GM20000 (cell line): Measurements from ENCODE around the gene NCK2.

Source experiments
- DNase-seq: peaks from one replicate; pipeline ENCODE4 v3.0.0; 2012; ENCODE audit warnings: low spot score
- CTCF ChIP-seq: IDR thresholded peaks from 2 replicates; pipeline ENCODE4 v1.5.1; 2012; ENCODE audit warnings: mild to moderate bottlenecking, control low read depth; ENCODE audit errors: extremely low read depth, missing control alignments

Gene NCK2

DNA sequence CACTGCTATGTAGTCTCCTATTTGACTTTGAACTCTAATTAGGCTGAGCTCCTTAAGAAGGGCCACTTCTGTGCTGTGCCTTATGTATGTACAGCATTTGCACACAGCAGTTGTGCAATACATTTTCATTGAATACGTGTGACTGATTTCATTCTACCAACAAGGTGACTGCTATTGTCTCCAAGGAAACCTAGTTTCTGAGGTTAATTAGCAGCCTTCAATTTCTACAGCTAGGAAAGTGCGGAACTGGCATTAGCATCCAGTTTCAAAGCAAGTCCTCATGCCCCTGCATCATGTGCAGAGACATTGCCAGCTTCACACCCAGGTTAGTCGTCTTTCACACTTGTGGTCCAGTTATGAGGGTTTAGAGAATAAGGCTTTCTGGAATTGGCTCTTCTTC is 58.6 kb downstream of the NCK2 start:
- DNase-seq: no peak
- TF ChIP-seq CTCF: no peak

DNA sequence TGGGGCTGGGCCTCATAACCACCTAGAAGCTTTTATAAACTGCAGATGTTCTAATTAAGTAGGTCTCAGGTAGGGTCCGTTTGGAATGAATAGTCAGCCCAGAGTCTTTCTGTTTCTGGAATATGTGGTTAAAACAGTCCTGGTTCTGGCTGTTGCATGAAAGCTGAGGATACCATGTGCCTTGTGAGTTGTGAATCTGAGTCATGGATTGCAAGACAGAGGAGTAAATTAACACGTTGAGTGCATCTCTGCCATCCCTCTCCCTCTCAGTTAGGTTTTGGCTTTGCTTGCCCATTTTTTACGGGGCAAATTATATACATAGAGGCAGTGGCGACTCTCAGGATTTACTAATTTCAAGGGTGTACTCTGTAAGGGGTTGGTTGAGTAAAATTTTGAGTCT is 59.1 kb downstream of the NCK2 start:
- DNase-seq: no peak
- no peak for TF ChIP-seq CTCF

DNA sequence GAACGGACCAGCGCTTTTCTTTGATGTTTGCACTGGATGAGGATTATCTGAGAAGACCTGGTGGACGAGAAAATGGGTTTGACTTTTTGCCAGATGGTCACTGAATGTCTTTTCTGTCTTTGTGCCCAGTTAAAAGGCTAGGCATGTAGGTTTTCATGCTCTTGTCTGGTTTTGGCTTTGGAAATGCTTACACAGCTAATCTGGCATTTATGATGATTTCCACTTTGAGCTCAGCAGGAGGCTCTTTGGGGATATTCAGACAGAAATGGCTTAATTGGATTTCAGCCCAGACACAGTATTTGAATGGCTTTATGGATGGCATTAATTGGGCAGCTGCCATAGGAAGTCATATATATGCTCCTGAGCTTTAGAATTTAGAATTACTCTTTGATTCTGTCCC is 59.6 kb downstream of the NCK2 start:
- DNase-seq: no peak
- TF ChIP-seq CTCF: no peak

DNA sequence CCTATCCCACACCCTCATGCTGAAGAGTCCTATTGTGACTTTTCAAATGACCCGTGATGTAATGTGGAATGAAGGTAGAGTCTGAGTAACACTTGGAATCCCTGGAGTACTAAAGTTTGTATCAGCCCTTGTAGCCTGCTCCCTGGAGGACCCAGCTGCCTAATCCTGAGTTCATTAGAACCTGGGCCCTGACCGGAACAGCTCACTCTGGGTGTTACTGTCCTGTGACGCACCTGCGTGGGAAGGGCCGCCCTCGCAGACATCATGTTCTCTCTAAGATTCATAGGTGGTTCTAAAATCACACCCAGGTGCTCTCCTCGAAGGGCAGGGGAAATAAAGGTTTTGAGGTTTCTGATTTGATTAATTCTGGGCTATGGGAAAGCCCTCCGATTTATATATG is 62.3 kb downstream of the NCK2 start:
- no peak for DNase-seq
- TF ChIP-seq CTCF: no peak

DNA sequence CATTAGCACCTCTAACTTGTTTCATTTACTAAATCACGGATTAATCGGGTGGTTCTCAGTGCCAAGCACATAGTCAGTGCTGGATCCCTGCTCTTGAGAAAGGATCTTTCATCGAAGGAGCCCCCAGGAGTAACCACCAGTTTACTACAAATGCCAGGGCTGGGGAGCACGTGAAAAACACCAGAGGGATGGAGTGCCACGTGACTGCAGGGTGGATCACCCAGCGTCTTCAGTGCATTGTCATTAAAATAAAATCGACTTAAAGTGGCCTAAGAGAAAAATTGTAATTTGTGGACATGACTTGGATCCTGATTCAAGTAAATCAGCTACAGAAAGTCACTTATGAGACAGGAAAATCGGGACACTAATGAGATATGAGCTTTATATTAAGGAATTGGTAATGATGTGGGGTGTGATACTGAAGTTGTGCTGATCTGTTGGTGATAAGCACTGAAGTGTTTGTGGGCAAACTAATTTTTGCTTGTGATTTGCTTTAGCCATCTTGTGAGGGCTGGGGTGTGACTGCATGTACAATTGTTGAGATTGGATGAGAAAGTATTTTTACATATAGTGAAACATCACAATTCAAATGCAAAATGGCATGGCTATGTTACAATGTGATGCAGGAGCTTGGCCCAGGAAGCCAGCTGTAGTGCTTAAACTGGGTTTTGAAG is 63.8 kb downstream of the NCK2 start:
- TF ChIP-seq CTCF: no peak
- no peak for DNase-seq

DNA sequence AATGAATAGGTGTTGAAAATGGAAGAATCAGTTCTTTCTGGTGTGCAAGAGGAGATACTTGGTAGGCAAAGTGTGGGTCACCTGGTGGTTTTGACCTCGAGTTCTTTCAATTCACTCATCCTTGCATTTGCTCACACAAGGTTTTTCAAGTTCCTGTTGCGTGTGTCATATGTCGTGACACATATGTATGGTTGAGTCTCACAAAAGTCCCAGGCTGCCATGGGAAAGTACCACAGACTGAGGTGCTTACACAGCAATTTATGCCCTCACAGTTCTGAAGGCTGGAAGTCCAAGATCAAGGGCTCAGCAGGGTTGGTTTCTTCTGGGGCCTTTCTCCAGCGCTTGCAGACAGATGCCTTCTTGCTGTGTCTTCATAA is 64.4 kb downstream of the NCK2 start:
- no peak for DNase-seq
- TF ChIP-seq CTCF: no peak

- no peak for TF ChIP-seq CTCF
- DNase-seq: no peak
Observed at GRCh38 chr2:105809723-105810122, 65.0 kb downstream of the NCK2 start.
